ENCODE data around the gene PNMA8A. TPM values are rescaled to one million over a fixed set of nuclear protein-coding genes. Genes with fewer than 3 reads are reported as not detected.

Gene PNMA8A
- total and polyA plus RNA-seq, 2 of the 13 experiments (the other 11 are each of a cell fraction or from before 2014, with no cell fraction given): 0.13 to 0.51 TPM

GRCh38 chr19:46426506-46427162 lies 44.7 kb downstream of the PNMA8A start (continued):
- no peak for TF ChIP-seq ZNF318 (CRISPR knock-in tag; IDR thresholded peaks at IDR 0.05)
- TF ChIP-seq ZNF879 (CRISPR knock-in tag; IDR thresholded peaks at IDR 0.05): no peak
- TF ChIP-seq ZNF615 (CRISPR knock-in tag; IDR thresholded peaks at IDR 0.05; ENCODE audit: borderline replicate concordance): no peak
- no peak for TF ChIP-seq ZNF607 (CRISPR knock-in tag; IDR thresholded peaks at IDR 0.05; ENCODE audit: borderline replicate concordance)
- no peak for TF ChIP-seq ZNF740 (CRISPR knock-in tag; IDR thresholded peaks at IDR 0.05)
- no peak for TF ChIP-seq SUZ12 (IDR thresholded peaks at IDR 0.05; ENCODE audit: low read depth, low read length)
- no peak for TF ChIP-seq SYNCRIP (IDR thresholded peaks at IDR 0.05; ENCODE audit: insufficient read depth, low read depth, low read length)
- TF ChIP-seq PCBP2 (optimal IDR thresholded peaks at IDR 0.05; ENCODE audit: low read depth, low read length, poor library complexity, severe bottlenecking): no peak
- no peak for TF ChIP-seq PRMT3 (CRISPR knock-in tag; IDR thresholded peaks at IDR 0.05; ENCODE audit: borderline replicate concordance, low read depth)
- TF ChIP-seq BCL3 (CRISPR knock-in tag; IDR thresholded peaks at IDR 0.05): 0 out of 2 replicates have a peak, but pooled peaks have one; percentile 59
- TF ChIP-seq MNT (IDR thresholded peaks at IDR 0.05): no peak
- TF ChIP-seq PBX3 (CRISPR knock-in tag; IDR thresholded peaks at IDR 0.05; ENCODE audit: borderline replicate concordance): no peak

Measured in HepG2 (cell line).